ENCODE measurements around the gene TELO2.

DNA sequence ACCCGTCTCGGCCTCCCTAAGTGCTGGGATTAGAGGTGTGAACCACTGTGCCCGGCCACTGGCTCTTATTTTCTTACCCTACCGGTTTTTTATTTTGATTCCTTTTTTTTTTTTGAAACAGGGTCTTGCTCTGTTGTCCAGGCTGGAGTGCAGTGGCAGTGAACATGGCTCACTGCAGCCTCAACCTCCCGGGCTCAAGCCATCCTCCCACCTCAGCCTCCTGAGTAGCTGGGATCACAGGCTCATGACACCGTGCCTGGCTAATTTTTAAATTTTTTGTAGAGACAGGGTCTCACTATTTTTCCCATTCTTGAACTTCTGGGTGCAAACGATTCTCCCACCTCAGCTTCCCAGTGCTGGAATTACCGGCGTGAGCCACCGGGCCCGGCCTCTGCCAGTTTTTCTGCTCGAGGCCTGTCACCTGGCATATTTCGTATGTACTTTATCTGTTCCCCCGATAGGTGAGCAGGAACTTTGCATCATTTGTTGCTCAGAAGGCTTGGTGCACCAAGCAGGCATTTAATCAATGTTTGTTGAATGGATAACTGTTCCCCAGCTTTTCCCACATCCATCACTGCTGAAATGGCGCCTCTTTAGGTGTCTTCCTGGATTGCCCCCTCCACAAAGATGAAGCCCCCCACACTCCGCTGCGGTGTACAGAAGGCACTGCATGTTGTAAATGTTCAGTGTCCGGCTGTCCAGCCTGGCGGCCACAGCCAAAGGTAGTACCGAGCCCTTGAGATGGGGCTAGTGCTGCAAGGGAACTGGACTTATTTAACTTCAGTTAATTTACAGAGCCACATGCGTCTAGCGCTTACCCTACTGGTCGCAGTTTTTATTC is 858 bp upstream of the TELO2 start:
- TF ChIP-seq, protein P1, sequence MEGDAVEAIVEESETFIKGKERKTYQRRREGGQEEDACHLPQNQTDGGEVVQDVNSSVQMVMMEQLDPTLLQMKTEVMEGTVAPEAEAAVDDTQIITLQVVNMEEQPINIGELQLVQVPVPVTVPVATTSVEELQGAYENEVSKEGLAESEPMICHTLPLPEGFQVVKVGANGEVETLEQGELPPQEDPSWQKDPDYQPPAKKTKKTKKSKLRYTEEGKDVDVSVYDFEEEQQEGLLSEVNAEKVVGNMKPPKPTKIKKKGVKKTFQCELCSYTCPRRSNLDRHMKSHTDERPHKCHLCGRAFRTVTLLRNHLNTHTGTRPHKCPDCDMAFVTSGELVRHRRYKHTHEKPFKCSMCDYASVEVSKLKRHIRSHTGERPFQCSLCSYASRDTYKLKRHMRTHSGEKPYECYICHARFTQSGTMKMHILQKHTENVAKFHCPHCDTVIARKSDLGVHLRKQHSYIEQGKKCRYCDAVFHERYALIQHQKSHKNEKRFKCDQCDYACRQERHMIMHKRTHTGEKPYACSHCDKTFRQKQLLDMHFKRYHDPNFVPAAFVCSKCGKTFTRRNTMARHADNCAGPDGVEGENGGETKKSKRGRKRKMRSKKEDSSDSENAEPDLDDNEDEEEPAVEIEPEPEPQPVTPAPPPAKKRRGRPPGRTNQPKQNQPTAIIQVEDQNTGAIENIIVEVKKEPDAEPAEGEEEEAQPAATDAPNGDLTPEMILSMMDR (conservative IDR thresholded peaks at IDR 0.05 in 1 of 2, IDR thresholded peaks at IDR 0.05 in 1 of 2; ENCODE audit: low read depth in 1 of 2, low read length in 2 of 2) = no peak
- TF ChIP-seq EZH2 (IDR thresholded peaks at IDR 0.05; ENCODE audit: low read length, missing control alignments) = no peak
